PC-3 (cell line): Measurements from ENCODE around the gene LYPD3. TPM values are rescaled to one million over a fixed set of nuclear protein-coding genes. Genes with fewer than 3 reads are reported as not detected.

Source experiments
- ATAC-seq: fragments of 200-7000 bp; cut with Tn5 transposase; 2 replicates; pipeline ENCODE4 v1.9.1; 2020; ENCODE audit warnings: mild to moderate bottlenecking, moderate library complexity
- BruUV-seq: library from RNA; stranded (reverse); fragments of 400-500 nt; replicated peaks from 2 replicates; lab custom pipeline; 2021; lab: Mats Ljungman, UMichigan
- CTCF ChIA-PET: fragments of 300-600 bp; sonication (Branson Sonifier 250); formaldehyde crosslinking; loops from one replicate; lab custom pipeline; 2022; ENCODE audit warnings: antibody characterized with exemption; lab: Charles Lee
- POLR2A ChIA-PET: fragments of 300-600 bp; sonication (Branson Sonifier 250); formaldehyde crosslinking; loops from one replicate; lab custom pipeline; 2022; ENCODE audit warnings: antibody characterized with exemption; ENCODE audit not compliant: unreplicated experiment; lab: Charles Lee
- DNase-seq: peaks from one replicate; pipeline ENCODE4 v3.0.0-alpha.2; 2015
- H2AFZ ChIP-seq: fragments of 300-600 bp; sonication (generic); 2 replicates; pipeline ENCODE4 v1.6.0; 2016; ENCODE audit warnings: antibody characterized with exemption, low read length
- H3F3A ChIP-seq: fragments of 300-600 bp; sonication (generic); one replicate; pipeline ENCODE4 v1.6.0; 2017; ENCODE audit warnings: antibody characterized with exemption, low read length, control low read depth, mild to moderate bottlenecking; ENCODE audit not compliant: unreplicated experiment
- H3K27ac ChIP-seq: fragments of 300-600 bp; sonication (generic); 2 replicates; pipeline ENCODE4 v1.5.1; 2016; ENCODE audit warnings: mild to moderate bottlenecking, low read length
- H3K27me3 ChIP-seq: fragments of 300-600 bp; sonication (generic); 2 replicates; pipeline ENCODE4 v1.6.1; 2016; ENCODE audit warnings: low read length, mixed read lengths
- H3K36me3 ChIP-seq: fragments of 300-600 bp; sonication (generic); 2 replicates; pipeline ENCODE4 v1.6.1; 2016; ENCODE audit warnings: low read depth, mixed run types, low read length, mixed read lengths
- H3K4me1 ChIP-seq: fragments of 300-600 bp; sonication (generic); 2 replicates; pipeline ENCODE4 v1.5.1; 2016; ENCODE audit warnings: low read length; ENCODE audit not compliant: insufficient read depth
- H3K4me2 ChIP-seq: fragments of 300-600 bp; sonication (generic); 2 replicates; pipeline ENCODE4 v1.6.0; 2016; ENCODE audit warnings: low read length
- H3K4me3 ChIP-seq: fragments of 300-600 bp; sonication (generic); 2 replicates; pipeline ENCODE4 v1.5.1; 2016; ENCODE audit warnings: mild to moderate bottlenecking, low read length, mixed read lengths
- H3K79me2 ChIP-seq: fragments of 300-600 bp; sonication (generic); 2 replicates; pipeline ENCODE4 v1.6.1; 2017; ENCODE audit warnings: low read length, mixed read lengths
- H3K9ac ChIP-seq: fragments of 300-600 bp; sonication (generic); 2 replicates; pipeline ENCODE4 v1.6.0; 2016; ENCODE audit warnings: mild to moderate bottlenecking, low read length
- H3K9me2 ChIP-seq: fragments of 300-600 bp; sonication (generic); replicated peaks from 2 replicates; pipeline ENCODE4 v1.6.1; 2016; ENCODE audit warnings: mixed run types, low read length, mixed read lengths
- H3K9me3 ChIP-seq: fragments of 300-600 bp; sonication (generic); 2 replicates; pipeline ENCODE4 v1.6.1; 2016; ENCODE audit warnings: low read length, mixed read lengths
- H4K20me1 ChIP-seq: fragments of 300-600 bp; sonication (generic); 2 replicates; pipeline ENCODE4 v1.6.1; 2016; ENCODE audit warnings: low read length, mixed read lengths
- CTCF ChIP-seq: fragments of 300-600 bp; sonication (generic); conservative IDR thresholded peaks from 2 replicates; pipeline ENCODE4 v1.5.1; 2017; ENCODE audit warnings: antibody characterized with exemption, low read depth, mild to moderate bottlenecking, low read length
- EZH2 ChIP-seq: fragments of 300-600 bp; sonication (generic); IDR thresholded peaks from one replicate; pipeline ENCODE4 v1.6.1; 2017; ENCODE audit warnings: antibody characterized with exemption, mild to moderate bottlenecking, low read length; ENCODE audit not compliant: unreplicated experiment
- EZH2phosphoT487 ChIP-seq: fragments of 300-600 bp; sonication (generic); IDR thresholded peaks from 2 replicates; pipeline ENCODE4 v1.6.1; 2018; ENCODE audit warnings: mild to moderate bottlenecking, antibody characterized with exemption, low read length, borderline replicate concordance
- intact Hi-C: fragments of 100-400 bp; cut with micrococcal nuclease; formaldehyde crosslinking; loops from 2 replicates; pipeline ENCODE4 v1.9.0; 2023
- total RNA-seq: library from RNA; depleted of rRNA; stranded (reverse); fragments of >200 nt; gene quantifications from 2 replicates; pipeline ENCODE4 v1.2.3, GENCODE V29; 2014

The LYPD3 gene
- total RNA-seq, 1 experiment from 2014 or later, result 16.8 TPM

- Histone ChIP-seq H3F3A (no peaks in the 10 kb centered on the region), H3K4me2 (0 out of 2 replicates have a peak overlapping the region, but pooled peaks have one; percentile 40), H3K9me2 (no peaks in the 10 kb centered on the region), H3K36me3 (no peaks in the 10 kb centered on the region), H3K79me2 (no peaks in the 10 kb centered on the region), H3K4me1 (no peaks in the 10 kb centered on the region; the same call in 1 of the 2 replicates), H3K9ac (no peak overlapping the region), H4K20me1 (no peaks in the 10 kb centered on the region), H3K27me3 (no peaks in the 10 kb centered on the region), H3K27ac (no peak overlapping the region), H2AFZ (peak overlapping the region; percentile 69), H3K4me3 (no peak overlapping the region), H3K9me3 (no peaks in the 10 kb centered on the region)
- peak; percentile 81 for ATAC-seq
- TF ChIP-seq CTCF, result peak; percentile 88
- no peak for TF ChIP-seq EZH2phosphoT487
- TF ChIP-seq EZH2, result no peak
- intact Hi-C loops, result loop anchor here (1.0 to 5.0 kb wide), 2 partner anchors 55 to 72 kb away; partner anchors contain the start of gene PHLDB3
- BruUV-seq, result no TSS peak
- ChIA-PET CTCF (interaction anchor here (0.5 to 1.2 kb wide), 8 partner anchors 14 to 148 kb away, joined by 3 to 39 read pairs (median 4); partner anchors contain the start of genes LYPD3 and PHLDB3), POLR2A (no interaction called here)
- peak; percentile 75 for DNase-seq
These were observed 18.5 kb downstream of the LYPD3 start for GRCh38 chr19:43446746-43447489.

- Histone ChIP-seq H3K9me3 (no peaks in the 10 kb centered on the region), H3K27ac (no peak overlapping the region), H3K4me2 (no peak overlapping the region), H3K27me3 (no peaks in the 10 kb centered on the region), H2AFZ (no peak overlapping the region), H3K4me1 (no peaks in the 10 kb centered on the region; the same call in 1 of the 2 replicates), H3F3A (no peaks in the 10 kb centered on the region), H3K79me2 (no peaks in the 10 kb centered on the region), H3K4me3 (no peak overlapping the region), H3K9me2 (no peaks in the 10 kb centered on the region), H4K20me1 (no peaks in the 10 kb centered on the region), H3K36me3 (no peaks in the 10 kb centered on the region), H3K9ac (no peak overlapping the region)
- no peak for ATAC-seq
- no TSS peak for BruUV-seq
- intact Hi-C loops, result loop anchor here (5.0 kb wide), 1 partner anchor 57 kb away; the partner anchor contains the start of gene PHLDB3
- CTCF ChIA-PET, result no interaction called here
- POLR2A ChIA-PET, result no interaction called here
- no peak for TF ChIP-seq EZH2phosphoT487
- no peak for TF ChIP-seq EZH2
- no peak for TF ChIP-seq CTCF
- DNase-seq, result no peak
These were observed 20.0 kb downstream of the LYPD3 start for GRCh38 chr19:43445426-43445825.
